ENCODE results near the gene DNAH1.

- TF ChIP-seq CTCF (IDR thresholded peaks at IDR 0.05), result no peak
- no peak for TF ChIP-seq POLR2A (IDR thresholded peaks at IDR 0.05)
- no peak for TF ChIP-seq POLR2AphosphoS5 (IDR thresholded peaks at IDR 0.05)
Measured at GRCh38 chr3:52379610-52380009, 63.5 kb downstream of the DNAH1 start.
